KBM-7 (cell line): ENCODE data around the gene YWHAG.
"Not testable (repeated sequence)": the region's sequence is repeated elsewhere in the genome, so short reads cannot be mapped to it uniquely, and the experiment has no call there.

ENCODE experiments used
- DNase-seq: peaks from one replicate; pipeline ENCODE4 v3.0.0-alpha.2; 2015
- in situ Hi-C: fragments of 300-500 bp; cut with MboI; formaldehyde crosslinking; loops from 2 replicates; pipeline ENCODE4 v1.14.3; 2020; ENCODE audit warnings: low sequenced_read_pairs, low pct_unique_long_range_greater_than_20kb, mixed read lengths

YWHAG gene

DNA sequence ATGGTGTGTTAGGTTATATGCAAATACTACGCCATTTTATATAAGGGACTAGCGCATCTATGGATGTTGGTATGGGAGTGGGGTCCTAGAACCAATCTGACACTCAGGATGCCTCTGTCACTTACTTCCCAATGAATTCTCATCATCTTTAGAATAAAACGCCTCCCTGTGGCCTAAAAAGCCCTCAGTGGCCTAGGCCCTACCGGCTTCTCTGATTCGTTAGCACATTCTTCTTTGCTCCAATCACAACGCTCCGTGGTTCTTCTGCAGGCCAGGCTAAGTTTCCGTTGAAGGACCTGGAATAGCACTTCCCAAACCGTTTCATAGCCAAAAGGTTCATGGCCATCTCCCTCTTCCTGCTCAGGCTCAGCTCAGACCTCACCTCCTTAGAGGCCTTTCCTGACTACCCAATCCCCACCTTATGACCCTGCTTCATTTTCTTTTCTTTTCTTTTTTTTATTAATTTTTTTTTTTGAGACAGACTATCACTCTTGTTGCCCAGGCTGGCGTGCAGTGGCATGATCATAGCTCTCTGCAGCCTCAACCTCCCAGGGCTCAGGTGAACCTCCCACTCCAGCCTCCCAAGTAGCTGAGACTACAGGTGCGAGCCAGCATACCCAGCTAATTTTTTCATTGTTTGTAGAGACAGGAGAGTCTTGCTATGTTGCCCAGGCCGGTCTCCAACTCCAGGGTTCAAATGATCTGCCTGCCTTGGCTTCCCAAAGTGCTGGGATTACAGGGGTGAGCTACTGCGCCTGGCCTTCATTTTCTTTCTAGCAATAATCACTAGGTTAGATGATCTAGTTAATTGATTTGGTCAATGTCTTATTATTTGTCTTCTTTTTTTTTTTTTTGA, 24.5 kb upstream of the YWHAG start:
- in situ Hi-C loops: no loop called here
- DNase-seq: peak; percentile 34

DNA sequence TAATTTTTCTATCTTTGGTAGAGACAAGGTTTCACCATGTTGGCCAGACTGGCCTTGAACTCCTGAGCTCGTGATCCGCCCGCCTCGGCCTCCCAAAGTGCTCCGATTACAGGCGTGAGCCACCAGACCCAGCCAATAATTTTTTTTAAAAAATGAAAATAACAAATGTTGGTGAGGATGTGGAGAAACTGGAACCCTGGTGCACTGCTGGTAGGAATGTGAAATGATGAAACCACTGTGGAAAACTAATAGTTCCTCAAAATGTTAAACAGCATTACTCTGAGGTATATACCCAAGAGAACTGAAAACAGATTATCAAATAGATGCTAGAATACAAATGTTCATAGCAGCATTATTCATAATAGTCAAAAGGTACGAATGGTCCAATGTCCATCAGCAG, 23.0 kb upstream of the YWHAG start:
- DNase-seq: no peak
- in situ Hi-C loops: no loop called here

- DNase-seq: no peak
- in situ Hi-C loops: no loop called here
Measured at GRCh38 chr7:76380623-76380966, 21.8 kb upstream of the YWHAG start.

DNA sequence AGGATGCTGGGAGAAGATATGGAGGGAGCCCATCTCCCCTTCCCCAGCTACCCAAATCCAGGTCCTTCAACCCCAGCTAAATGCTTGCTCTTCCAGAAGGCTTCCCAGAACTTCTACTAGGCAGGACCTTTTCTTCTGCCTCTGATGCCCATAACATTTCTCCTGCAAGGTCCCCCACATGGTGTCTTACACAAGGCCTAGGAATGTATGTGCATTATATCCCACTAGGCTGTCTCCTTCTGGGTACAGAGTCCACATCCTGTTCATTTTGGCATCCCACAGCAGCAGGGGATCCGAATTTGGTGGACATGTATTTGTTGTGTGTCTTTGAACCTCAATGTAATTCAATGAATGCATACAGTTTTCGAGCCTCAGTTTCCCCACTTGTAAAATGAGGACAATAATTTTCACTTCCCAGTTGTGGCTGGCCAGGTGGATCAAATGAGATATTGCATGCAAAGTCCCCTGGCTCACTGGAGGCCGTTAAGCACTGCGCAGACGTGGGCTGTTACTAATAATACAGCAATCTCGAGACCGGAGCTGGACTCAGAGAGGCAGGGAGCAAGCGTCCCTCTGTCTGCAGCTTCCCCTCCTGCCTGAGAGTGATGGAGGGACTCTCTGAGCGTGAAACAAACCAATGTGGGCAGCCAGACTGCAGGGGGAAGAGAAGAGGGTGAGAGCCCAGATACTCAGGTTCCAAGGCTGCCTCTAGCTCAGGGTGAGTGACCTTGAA, 18.6 kb upstream of the YWHAG start:
- in situ Hi-C loops: no loop called here
- no peak for DNase-seq

- in situ Hi-C loops: no loop called here
- DNase-seq: no peak
Measured at GRCh38 chr7:76375251-76375650, 16.5 kb upstream of the YWHAG start.

- in situ Hi-C loops: no loop called here
- DNase-seq: no peak
Measured at GRCh38 chr7:76372984-76373833, 14.4 kb upstream of the YWHAG start.

GRCh38 chr7:76371396-76371795, 12.6 kb upstream of the YWHAG start:
- in situ Hi-C loops: no loop called here
- no peak for DNase-seq

DNA sequence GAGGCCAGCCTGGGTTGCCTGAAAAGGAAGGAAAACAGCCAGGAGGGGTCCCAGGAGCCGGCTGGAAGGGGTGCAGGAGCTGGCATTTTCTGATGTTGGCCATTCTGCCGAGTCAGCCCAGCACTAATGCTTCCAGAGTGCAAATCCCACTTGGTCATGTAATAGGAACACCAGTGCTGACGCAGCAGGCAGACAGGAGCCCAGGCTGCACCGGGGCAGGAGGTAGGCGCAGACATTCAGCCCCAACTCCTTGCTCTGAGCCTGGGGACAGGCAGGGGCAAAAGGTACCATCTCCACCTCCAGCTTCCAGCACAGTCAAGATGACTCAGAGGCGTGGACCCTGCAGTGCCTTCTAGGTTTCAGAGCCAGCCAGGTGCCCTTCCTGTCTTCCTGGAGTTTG, 10.2 kb upstream of the YWHAG start:
- no peak for DNase-seq
- in situ Hi-C loops: no loop called here

DNA sequence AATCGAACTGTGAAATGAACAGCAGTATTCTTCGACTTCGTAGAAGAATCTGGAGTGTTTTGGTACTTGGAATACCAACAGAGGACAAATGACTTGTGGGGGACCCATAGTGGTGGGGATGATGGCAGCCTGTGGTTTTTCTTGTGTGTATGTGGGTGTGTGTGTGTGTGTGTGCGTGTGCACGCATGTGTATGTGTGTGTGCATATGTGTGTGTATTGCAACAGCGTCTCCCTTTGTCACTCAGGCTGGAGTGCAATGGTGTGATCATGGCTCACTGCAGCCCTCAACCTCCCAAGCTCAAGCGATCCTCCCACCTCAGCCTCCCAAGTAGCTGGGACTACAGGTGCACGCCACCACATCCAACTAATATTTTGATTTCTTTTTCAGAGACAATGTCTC, 9.4 kb upstream of the YWHAG start:
- in situ Hi-C loops: no loop called here
- no peak for DNase-seq

- in situ Hi-C loops: no loop called here
- DNase-seq: peak; percentile 67
Measured at GRCh38 chr7:76364198-76364584, 5.4 kb upstream of the YWHAG start.

- DNase-seq, in situ Hi-C loops: not testable (repeated sequence)
Measured at GRCh38 chr7:76363754-76364153, 5.0 kb upstream of the YWHAG start.

DNA sequence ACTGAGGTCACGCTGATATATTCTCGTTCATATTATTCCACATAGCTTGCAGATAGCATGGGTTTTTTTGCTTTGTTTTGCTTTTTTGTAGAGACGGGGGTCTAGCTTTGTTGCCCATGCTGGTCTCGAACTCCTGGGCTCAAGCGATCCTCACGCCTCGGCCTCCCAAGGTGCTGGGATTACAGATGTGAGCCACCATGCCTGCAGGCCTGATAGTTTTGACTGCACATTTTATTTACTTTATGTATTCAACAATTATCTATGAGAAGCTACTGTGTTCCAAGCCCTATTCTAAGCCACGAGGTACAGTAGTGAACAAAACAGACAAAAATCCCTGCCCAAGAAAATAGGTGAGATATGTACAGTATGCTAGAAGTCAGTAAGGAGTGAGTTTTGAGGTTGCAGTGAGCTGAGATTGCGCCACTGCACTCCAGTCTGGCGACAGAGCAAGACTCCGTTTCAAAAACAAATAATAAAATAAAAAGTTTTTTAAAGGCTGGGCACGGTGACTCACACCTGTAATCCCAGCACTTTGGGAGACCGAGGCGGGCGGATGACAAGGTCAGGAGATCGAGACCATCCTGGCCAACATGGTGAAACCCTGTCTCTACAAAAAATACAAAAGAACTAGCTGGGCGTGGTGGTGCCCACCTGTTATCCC, 1.3 kb upstream of the YWHAG start:
- no peak for DNase-seq
- in situ Hi-C loops: no loop called here

- peak; percentile 97 for DNase-seq
- in situ Hi-C loops: no loop called here
Measured at GRCh38 chr7:76359111-76359977, 553 bp upstream of the YWHAG start.

GRCh38 chr7:76358011-76358480, 745 bp downstream of the YWHAG start:
- in situ Hi-C loops: no loop called here
- peak; percentile 84 for DNase-seq

DNA sequence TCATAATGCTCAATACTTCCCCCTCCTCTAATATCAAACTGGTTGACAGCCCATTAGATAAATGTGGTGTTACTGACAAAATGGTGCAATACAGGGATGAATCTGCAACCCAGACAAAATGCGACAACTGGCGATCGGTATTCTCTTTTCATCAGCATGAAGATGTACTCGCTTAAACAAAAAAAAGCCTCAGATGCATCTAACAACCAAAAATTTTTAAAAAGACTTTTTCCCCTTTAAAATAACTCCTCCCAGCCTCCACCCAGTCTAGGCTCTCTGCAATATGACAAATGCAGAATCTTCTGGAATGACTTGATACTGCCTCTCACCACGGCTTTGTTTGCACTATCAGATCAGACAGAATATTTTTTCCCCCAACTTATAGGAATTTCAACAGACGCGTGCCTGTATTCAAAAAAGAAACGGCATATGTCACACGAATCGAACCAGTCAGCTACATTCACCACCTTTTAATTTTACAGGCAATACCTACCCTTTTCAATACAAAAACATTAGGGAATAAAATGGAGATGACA, 1.2 kb downstream of the YWHAG start:
- in situ Hi-C loops: no loop called here
- DNase-seq: no peak

- peak; percentile 52 for DNase-seq
- in situ Hi-C loops: no loop called here
Measured at GRCh38 chr7:76356823-76357222, 2.0 kb downstream of the YWHAG start.

GRCh38 chr7:76356115-76356514, 2.7 kb downstream of the YWHAG start:
- DNase-seq: no peak
- in situ Hi-C loops: no loop called here
